ACHN (cell line): Measurements from ENCODE around the gene OLFM3.

Experiments used
- DNase-seq: peaks from one replicate; pipeline ENCODE4 v3.0.0-alpha.2; 2015
- in situ Hi-C: cut with HindIII; loops from 2 replicates; pipeline ENCODE4 v1.10.0; 2017; ENCODE audit warnings: low sequenced_read_pairs, low pct_ligation_motif_present, low pct_unique_long_range_greater_than_20kb

OLFM3 gene

DNA sequence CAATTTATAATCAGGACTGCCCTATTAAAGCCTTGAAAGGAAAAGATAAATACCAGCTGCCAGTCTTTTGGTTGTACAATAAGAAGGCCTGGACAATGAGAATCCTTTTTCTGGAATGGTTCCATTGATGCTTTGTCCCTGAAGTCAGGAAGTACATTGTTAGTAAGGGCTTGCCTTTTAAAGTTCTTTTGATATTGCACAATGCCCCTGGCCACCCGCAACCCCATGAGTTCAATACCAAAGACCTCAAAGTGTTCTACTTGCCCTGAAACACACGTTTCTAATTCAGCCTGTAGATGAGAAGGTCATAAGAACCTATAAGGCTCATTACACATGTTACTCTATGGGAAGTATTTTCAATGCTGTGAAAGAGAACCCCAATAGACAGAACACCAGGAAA, 112.1 kb downstream of the OLFM3 start:
- no peak for DNase-seq
- in situ Hi-C loops: no loop called here

DNA sequence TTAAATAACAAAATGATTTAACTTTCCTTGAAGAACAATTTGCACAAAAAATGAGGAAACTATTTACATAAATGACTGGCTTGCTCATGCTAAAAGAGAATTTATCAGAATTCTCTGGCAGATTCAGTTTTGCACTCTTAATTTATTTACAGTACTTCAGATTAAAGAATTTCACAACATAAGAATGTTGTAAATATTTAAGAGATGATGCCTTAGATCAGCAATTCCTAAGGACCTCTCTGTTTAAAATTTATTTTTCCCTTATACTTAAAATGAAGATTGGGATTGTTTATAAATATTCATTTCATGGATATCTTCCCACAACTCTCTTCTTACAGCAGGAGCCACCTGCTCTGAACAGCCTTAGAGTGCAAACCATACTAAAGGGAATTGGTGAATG, 120.8 kb downstream of the OLFM3 start:
- in situ Hi-C loops: no loop called here
- DNase-seq: no peak

DNA sequence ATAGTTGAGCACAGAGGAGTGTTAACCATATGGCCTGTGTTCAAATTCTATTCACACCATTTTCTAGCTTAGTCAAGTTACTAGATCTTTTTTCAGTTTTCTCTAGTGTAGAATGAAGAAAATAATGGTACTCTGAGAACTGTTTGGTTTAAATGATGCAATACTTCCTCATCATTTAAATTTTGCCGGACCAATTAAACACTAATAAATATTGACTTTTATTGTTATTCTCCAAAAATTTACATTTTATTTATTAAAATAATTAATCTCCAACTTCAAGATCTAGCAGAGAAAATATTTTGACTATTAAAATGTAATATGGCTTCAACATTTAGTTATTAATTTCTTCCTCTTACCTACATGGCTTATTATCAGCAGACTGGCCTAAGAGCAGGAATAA, 123.1 kb downstream of the OLFM3 start:
- no peak for DNase-seq
- in situ Hi-C loops: no loop called here

DNA sequence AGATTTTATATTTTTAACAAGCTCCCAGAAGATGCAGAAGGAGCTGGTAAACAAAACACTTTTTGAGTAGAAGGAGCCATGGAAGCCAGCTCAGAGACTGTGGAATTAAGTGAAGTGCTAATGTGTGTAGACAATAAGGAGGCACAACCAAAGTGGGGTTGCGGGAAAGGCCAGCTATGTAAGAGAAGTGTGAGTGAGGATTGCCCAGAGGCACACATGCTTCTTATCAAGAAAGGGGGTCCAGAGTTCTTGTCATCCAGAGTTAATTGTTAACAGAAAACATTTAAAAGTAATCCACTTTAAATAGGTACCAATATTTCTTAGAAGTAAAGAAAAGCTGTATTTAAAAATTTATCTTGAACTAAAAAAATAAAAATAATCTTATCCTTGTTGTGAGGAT, 136.8 kb downstream of the OLFM3 start:
- in situ Hi-C loops: no loop called here
- DNase-seq: no peak

DNA sequence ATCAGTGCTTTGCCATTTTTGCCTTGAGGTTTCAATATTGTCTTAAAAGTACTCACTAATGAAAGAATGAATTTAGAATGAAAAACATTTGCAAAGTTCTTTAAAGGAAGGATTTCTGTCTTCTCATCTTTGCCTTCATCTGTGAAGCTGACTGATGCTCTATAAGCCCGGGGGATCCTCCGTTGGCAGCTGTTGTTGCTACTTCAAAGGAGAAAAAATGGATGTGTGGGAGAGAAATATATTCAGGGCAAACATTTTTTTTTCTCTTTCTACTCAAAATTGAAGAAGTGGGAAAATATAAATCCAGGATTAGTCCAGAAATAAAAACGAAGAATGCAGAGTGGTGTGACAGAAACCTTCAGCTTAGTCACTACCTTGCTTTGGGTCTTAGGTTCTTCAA, 142.5 kb downstream of the OLFM3 start:
- DNase-seq: no peak
- in situ Hi-C loops: no loop called here

DNA sequence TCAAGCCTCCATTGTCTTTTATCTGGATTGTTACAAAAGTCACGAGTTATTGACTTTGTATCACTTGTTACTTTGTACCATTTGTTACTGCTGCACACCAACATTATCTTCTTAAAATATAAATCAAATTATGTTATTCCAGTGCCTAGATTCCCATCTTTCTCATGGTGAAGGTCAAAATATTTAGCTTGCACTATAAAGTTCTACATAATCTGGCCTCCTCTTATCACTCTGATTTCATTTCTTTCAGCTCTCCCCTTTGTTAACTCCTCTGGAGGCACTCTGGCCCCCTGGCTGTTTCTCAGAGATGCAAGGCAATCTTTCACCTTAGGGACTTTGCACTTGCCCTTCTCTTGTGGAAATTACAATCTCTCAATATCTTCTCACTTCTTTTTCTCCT, 143.8 kb downstream of the OLFM3 start:
- in situ Hi-C loops: no loop called here

DNA sequence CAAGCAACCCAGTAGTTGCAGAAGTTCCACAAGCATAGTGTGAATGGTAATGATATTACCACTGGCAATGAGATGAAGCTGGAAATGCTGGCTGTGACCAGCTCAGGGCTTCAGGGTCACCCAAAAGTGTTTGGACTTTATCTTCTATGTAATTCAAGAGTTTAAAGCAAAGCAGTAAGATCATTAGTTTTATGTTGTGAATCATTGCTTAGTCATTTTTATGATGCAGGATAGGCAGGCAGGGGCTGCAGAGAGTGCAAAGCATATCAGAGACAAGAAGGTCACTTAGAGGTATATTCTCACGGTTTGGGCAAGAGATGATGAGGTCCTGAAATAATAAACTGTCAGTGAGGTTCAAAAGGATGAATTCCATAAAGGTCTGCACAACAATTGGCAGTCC, 147.4 kb downstream of the OLFM3 start:
- no peak for DNase-seq
- in situ Hi-C loops: no loop called here

More for the DNA sequence above, 143.8 kb downstream of the OLFM3 start:
- DNase-seq: no peak

DNA sequence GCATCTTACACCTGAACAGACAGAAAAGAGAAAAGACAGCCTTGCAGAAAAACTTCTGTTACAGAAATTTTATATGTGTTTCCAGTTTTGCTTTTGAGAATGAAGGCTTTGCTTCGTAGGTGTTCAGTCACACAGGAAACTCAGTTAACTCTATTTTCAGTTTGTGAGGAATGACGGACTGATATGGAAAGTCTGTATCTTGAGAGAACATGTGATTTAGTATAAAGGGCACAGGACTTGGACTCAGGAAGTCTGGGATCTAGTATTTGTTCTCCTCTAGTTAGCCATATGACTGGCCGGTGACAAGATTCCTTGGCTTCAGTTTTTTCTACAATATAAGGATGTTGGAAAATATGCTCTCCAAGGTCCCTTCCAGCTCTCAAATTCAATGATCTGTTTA, 149.1 kb downstream of the OLFM3 start:
- in situ Hi-C loops: no loop called here
- DNase-seq: no peak

DNA sequence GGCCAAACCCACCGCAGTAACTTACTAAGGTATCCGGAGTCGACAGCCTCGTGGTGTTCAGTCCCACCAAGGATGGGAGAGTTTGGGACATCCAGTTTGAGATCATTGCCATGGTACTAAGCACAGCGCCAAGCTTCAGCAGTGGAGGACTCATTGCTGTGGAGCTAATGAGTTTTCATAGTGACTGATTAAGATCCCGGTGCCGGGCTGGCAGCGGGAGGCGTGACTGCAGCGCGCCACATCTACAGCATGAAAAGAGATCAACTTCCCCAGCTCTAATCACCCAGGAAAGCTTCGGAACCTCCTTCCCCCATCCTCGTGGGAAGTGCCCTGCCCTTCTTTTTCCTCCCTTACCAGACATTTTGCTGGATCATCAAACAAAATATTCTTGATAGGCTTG, 149.9 kb downstream of the OLFM3 start:
- in situ Hi-C loops: no loop called here
- DNase-seq: no peak

DNA sequence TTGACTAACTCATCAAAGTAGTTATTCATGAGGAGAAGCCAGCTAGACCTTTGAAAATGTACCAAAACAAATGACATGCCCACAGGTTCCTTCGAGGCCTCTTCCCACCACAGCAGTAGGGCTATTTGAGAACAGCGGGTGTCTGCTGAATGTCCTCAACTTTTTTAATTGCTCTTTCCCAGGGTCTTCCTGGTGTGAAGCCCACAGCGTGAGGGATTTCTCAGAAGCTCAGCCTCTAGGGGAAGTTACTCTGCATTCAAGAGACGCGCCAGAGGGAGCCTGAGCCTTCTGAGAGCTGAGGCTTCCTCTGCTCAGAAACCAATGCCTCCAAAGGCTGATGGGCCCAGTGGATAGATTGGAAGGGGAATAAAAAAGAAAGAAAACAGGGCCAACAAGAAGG, 153.6 kb downstream of the OLFM3 start:
- DNase-seq: no peak
- in situ Hi-C loops: no loop called here

DNA sequence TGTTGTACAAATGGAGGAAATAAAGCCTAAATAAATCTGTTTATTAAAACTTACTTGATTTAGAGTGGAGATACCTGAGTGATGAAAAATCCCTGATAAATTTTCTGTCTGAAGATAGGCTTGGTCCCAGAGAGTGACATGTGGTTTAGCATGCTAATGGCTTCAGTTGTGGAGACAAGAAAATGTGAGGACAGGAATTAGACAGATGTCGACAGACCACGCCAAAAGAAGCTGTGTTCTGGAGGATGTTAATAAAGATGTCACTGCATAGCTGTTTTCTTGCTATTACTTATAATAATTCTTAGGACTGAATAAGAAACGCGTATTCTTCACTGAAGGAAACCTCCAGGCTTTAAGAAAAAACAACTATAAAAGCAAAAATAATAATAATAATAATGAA, 154.9 kb downstream of the OLFM3 start:
- in situ Hi-C loops: no loop called here
- DNase-seq: no peak

DNA sequence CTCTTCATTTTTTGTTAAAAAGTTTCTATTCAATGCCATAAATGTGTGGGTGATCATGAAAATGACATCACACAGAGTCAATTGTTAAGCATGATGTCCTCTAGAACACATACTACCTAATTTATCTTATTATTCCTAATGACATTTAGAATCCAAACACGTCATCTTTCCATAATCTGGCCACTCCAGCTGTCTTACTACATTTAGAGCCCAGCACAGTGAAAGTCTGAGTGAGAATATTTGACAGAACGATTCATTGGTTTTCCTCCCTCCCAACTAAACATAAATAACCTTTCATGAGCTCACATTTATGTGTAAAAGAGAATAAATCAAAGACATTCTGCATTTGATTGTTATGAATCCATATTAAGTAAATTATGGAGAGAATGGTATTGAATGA, 160.7 kb downstream of the OLFM3 start:
- in situ Hi-C loops: no loop called here
- no peak for DNase-seq

DNA sequence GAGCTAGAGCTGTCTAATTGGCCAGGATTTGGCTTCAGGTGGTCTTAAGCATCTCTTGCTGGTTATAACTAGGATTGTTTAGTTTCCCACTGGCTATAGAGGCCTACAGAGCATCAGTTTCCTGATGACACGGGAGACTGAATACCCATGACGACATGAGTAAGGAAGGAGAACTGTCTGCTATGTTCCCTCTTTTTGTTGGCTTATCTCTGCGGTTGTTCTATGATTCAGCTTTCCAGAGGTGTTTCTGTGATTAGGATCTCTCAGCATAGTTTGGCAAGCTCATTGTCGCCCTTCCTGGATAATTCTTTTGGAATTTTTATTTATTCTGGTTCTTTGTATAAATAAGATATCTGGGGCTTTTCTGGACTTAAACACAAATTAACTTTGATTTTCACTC, 163.4 kb downstream of the OLFM3 start:
- in situ Hi-C loops: no loop called here
- DNase-seq: no peak

DNA sequence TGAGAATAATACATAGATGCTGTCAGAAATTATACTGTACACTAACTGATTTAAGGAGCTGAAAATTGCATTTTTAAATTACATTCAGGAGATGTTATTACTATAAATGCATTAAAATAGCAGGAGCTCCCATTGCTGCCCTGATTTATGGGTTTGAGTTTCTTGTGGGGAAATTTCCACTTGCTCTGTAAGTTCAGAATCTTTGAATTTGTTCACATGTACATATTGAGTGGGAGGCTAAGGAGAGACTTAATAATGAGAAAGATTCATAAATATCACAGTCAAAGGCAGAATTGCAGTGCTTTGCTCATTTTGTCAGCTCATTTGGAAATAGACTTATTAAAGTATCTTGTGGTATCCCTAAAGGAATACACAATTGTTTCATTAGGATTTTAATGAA, 170.3 kb downstream of the OLFM3 start:
- no peak for DNase-seq
- in situ Hi-C loops: no loop called here

DNA sequence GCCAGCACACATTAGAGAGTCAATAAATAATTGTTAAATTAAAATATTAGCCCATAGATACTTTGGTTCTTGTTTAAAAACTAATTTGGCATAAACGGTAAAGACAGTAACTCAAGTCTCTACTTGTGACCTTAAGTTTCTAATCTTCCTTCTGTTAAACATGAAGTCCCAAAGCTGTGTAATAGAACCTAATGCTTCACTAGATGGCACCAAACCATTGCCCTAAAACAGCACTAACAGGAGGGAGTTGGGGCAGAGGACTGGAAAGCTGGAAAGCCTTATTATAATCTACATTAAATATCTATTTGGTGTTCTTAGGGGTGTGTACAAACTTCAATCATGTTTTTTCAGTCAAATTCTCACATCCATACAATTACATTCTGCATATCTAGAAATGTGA, 176.7 kb downstream of the OLFM3 start:
- DNase-seq: peak; percentile 37

DNA sequence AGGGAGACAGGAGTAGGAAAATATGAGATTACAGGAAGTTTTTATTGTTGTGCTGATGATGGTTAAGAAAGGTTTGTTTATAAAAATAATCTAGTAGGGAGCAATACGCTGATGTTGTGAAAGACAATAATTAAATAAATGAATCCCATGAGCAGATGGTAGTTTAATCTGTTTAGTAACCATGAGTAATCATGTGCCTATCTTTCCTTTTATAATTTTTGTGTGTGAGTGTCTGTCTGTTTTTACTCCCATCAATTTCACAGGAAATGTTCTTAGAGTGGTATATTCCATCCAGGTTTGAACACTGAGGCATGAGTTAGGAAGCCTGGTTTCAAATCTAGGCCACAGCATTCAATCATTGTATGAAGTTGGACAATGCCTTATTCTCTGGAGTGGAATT, 180.5 kb downstream of the OLFM3 start:
- no peak for DNase-seq
- in situ Hi-C loops: no loop called here

More for the DNA sequence above, 176.7 kb downstream of the OLFM3 start:
- in situ Hi-C loops: no loop called here

DNA sequence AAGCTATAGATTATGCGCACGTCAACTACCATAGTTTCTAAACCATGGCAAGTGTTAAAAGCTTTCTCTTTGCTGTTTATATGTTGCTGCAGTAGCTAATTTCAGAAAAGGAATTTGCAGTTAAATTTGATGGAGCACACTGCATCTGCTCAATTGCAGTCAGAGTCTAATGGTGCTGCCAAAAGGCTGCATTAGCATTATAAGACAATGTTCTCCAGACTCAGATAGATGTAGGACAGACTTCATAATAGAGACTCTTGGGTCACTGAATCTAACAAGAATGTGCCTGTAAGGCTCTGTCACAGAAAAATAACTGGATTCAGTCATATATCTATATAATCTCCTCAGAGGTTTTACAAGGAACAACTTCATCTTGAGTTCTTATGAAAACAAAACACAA, 198.3 kb downstream of the OLFM3 start:
- in situ Hi-C loops: no loop called here
- no peak for DNase-seq

DNA sequence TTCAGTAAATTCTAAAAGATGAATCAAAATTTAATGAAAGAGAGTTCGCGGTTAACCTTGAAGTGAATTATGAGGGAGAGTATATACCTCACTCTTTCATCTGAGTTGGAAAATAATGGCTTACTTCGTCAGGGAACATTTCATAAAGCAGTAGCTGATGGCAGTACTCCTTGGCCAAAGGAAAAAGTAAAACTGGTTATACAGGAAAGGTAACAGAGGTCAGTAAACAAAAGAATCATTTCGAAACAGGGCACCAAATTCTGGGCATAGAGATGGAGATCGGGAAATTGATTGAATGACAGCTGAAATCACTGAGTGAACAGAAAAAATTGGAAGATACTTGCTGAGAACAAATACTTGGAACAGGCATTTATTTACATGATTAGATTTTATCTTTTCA, 199.0 kb downstream of the OLFM3 start:
- no peak for DNase-seq
- in situ Hi-C loops: no loop called here

DNA sequence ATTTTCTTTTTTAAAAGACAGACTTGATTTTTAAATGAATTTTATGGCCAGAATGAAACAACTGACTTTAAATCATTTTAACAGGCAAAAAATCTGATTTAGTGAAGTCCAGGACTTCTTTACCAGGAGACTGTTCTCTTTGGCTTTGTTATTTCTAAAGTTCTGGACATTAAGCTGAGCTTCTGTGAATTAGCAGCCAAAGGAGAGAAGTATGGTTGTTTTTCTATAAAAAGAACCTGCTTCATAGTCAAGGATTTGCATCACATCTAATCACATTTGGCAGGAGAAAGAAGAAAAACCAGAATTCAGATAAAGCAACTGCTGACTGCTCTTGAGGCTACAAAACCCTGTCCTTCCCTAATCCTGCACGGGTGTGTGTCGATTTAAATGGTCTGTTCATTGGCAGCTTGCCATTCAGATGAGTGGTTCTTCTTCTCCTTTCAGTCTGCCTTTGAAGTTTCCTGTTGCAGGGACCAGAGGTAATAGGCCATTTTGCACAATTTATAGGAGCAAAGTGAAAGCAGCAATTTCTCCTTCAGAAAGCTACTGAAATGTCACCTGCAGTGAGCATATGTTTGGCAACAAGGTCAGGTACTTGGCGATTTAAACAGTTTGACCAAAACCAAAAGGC, 215.4 kb downstream of the OLFM3 start:
- no peak for DNase-seq
- in situ Hi-C loops: no loop called here

DNA sequence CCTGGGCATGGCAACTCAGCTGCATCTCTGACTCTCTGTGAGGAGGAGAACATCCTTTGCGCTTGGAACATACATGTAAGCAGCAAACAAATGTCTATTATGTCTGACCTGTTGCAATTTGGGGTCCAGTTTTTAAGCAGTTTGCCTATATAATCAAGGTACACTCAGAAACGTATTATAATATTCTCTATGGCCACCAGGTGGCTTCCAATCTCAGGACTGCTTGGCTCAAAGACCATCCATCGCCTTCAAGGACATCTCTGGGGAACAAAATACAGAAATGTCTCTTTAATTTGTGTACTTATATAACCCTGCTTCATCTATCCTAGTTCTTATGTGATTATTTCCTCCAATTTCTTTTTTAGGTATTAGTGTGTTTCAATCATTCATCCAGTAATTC, 227.2 kb downstream of the OLFM3 start:
- peak; percentile 17 for DNase-seq

DNA sequence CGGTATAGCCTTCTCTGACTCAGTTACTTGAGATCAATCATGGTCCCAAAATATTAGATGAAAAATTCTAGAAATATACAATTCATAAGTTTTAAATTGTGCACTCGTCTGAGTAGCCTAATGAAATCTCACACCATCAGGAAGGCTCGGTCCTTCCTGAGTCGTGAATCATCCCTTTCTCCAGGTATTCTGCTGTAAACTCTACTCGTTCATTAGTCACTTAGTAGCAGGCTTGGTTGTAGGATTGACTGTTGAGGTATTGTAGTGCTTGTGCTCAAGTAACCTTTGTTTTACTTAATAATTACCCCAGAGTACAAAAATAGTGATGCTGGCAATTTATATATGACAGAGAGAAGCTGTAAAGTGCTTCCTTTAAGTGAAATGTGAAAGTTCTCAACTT, 238.7 kb downstream of the OLFM3 start:
- in situ Hi-C loops: no loop called here
- no peak for DNase-seq

More for the DNA sequence above, 227.2 kb downstream of the OLFM3 start:
- in situ Hi-C loops: no loop called here
